Psoas muscle (tissue), 8 donors: ENCODE results near the gene MAML3. TPM values are rescaled to one million over a fixed set of nuclear protein-coding genes. Genes with fewer than 3 reads are reported as not detected.

Source experiments
- ATAC-seq, 4 donors: fragments of 200-7000 bp; cut with Tn5 transposase; one replicate each; pipeline ENCODE4 v1.9.1; 2020; ENCODE audit warnings: moderate library complexity in 3 of 4, mild to moderate bottlenecking in 2 of 4
- DNase-seq, 2 donors: peaks; one replicate each; pipeline ENCODE4 v3.0.0-alpha.2; 2020
- H3K27ac ChIP-seq: fragments of 200-600 bp; one replicate; pipeline ENCODE4 v1.8.0; 2022
- H3K27me3 ChIP-seq, 3 donors: fragments of 200-600 bp in 1 of 3; one replicate each; pipeline versions ENCODE4 v1.6.1 to v1.8.0; 2013 to 2022; ENCODE audit warnings: low read length in 2 of 3, mild to moderate bottlenecking in 2 of 3, moderate library complexity in 1 of 3; ENCODE audit not compliant: insufficient read depth in 3 of 3
- H3K36me3 ChIP-seq, 2 donors: fragments of 200-600 bp in 1 of 2; one replicate each; pipeline versions ENCODE4 v1.6.1 to v1.8.0; 2013 to 2022; ENCODE audit warnings: low read depth in 1 of 2, mild to moderate bottlenecking in 1 of 2, moderate library complexity in 1 of 2; ENCODE audit not compliant: insufficient read depth in 1 of 2
- H3K4me1 ChIP-seq: fragments of 200-600 bp; one replicate; pipeline ENCODE4 v1.8.0; 2022
- H3K4me3 ChIP-seq: fragments of 200-600 bp; one replicate; pipeline ENCODE4 v1.8.0; 2022; ENCODE audit warnings: mild to moderate bottlenecking
- H3K9me3 ChIP-seq: fragments of 200-600 bp; one replicate; pipeline ENCODE4 v1.8.0; 2022
- WGBS, 3 donors: extraction: QIAGEN DNeasy Blood & Tissue Kit; methylation state at CpG; one replicate each; pipeline versions ENCODE4 v1.1.6 to v1.1.7; 2013; 5-methylcytosine and 5-hydroxymethylcytosine counted together
- intact Hi-C, 2 donors: fragments of 100-400 bp; cut with DNase I; formaldehyde crosslinking; loops; one replicate each; pipeline versions ENCODE4 v1.11.0 to v1.14.2; 2022
- polyA plus RNA-seq, 3 donors: library from polyadenylated mRNA; stranded (reverse); fragments of 200-250 nt; gene quantifications; one replicate each; pipeline ENCODE4 v1.2.3, GENCODE V29; 2013
- total RNA-seq, 4 donors: library from RNA; stranded (reverse); fragmentation: NEBNext Ultra II Directional in 2 of 4; extraction: Animal tissue kit (Norgen Biotek cat#: 25700) in 2 of 4; gene quantifications; one replicate each; pipeline versions ENCODE4 v1.2.1 to v1.2.4, GENCODE V29; 2021 to 2023
- TF ChIP-seq, protein P1 (sequence below): fragments of 200-600 bp; IDR thresholded peaks from one replicate; pipeline ENCODE4 v1.8.0; 2022; ENCODE audit warnings: antibody characterized with exemption
- donor health status: healthy with polysubstance abuse.
- donor health status: DM: no; HTN: no; CAD: no; lungs with moderate emphysema.
- donor health status: Bipolar disorder and iron deficiency.
- donor health status: healthy.
- donor health status: DM: yes; HTN: yes; CAD: no.
- donor health status: DM: no; HTN: no; CAD: no.
- donor health status: DM: no; HTN: no; CAD: no.
- donor health status: DM: yes; HTN: yes; CAD: no.

MAML3 gene
- total and polyA plus RNA-seq, 7 donors: 0.43 to 2.7 (median 0.74) TPM

DNA sequence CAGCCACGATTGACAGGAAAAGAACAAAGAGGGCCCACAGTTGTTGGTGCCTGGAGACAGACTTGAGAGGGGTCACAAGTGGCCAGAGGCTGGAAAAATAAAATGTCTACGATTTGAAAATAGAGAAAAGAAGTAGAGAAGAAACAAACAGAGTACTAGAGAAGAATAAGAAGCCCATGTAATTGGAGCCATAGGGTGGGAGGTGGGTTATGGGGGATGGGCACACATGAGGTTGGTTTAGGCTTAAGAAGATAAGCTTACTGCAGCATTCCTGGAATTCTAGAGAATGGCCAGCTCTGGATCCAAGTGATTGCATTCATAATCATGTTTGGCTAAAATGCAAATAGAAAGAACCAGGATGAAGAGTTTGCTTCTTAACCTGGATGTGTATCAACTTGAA is 210.7 kb downstream of the MAML3 start:
- TF ChIP-seq, protein P1, sequence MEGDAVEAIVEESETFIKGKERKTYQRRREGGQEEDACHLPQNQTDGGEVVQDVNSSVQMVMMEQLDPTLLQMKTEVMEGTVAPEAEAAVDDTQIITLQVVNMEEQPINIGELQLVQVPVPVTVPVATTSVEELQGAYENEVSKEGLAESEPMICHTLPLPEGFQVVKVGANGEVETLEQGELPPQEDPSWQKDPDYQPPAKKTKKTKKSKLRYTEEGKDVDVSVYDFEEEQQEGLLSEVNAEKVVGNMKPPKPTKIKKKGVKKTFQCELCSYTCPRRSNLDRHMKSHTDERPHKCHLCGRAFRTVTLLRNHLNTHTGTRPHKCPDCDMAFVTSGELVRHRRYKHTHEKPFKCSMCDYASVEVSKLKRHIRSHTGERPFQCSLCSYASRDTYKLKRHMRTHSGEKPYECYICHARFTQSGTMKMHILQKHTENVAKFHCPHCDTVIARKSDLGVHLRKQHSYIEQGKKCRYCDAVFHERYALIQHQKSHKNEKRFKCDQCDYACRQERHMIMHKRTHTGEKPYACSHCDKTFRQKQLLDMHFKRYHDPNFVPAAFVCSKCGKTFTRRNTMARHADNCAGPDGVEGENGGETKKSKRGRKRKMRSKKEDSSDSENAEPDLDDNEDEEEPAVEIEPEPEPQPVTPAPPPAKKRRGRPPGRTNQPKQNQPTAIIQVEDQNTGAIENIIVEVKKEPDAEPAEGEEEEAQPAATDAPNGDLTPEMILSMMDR: no peak
- 47 to 71% (median 56%) methylated on average over 2 of the region's 2 CpGs for WGBS, 3 donors
- DNase-seq: no peak
- Histone ChIP-seq H3K27me3 (no peaks in the 10 kb centered on the region), H3K27ac (no peak overlapping the region), H3K4me1 (no peaks in the 10 kb centered on the region), H3K36me3 (no peaks in the 10 kb centered on the region), H3K9me3 (no peaks in the 10 kb centered on the region), H3K4me3 (no peak overlapping the region)
- intact Hi-C loops: no loop called here
- no peak for ATAC-seq

DNA sequence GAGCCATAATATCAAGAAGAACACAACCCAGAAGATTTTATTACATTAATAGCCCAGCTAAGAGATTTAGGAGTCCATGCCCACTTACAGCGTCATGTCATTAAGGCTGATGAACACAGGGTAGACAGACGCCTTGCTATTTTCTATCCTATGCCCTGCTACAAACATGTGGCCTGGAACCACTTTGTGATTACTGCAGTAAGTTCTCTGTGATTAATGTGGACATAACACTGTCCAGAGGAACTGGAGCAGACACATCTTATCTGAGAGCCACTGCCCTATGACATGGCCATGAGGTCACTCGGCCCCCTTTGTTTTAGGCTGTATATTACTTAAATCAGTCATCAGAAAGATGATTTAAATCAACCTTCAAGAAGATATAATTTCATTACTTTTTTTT is 211.7 kb downstream of the MAML3 start:
- Histone ChIP-seq H3K9me3 (no peaks in the 10 kb centered on the region), H3K27ac (no peak overlapping the region), H3K27me3 (no peaks in the 10 kb centered on the region), H3K4me3 (no peak overlapping the region), H3K4me1 (no peaks in the 10 kb centered on the region), H3K36me3 (no peaks in the 10 kb centered on the region)
- TF ChIP-seq, protein P1: no peak
- no peak for DNase-seq
- ATAC-seq: no peak
- WGBS, 3 donors: 85 to 87% (median 86%) methylated on average over 3 of the region's 3 CpGs
- intact Hi-C loops: no loop called here

DNA sequence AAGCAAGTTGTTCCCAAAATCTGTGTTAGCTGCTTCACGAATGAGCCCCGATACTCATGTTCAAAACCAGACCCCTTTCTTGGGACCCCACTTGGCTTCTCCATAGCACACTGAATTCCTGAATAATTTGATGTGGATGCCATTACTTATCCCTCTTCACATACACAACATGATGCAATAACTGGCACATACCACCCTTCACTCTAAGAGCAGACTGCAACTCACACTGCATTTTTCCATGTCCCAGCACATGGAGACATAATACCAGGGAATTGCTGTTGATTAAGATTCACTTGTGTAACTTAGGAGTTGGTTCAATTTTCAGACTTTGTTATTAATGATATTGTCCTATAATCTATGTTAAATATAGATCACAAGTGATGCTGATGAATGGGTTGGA is 213.4 kb downstream of the MAML3 start:
- Histone ChIP-seq H3K9me3 (no peaks in the 10 kb centered on the region), H3K4me1 (no peaks in the 10 kb centered on the region), H3K27me3 (no peaks in the 10 kb centered on the region), H3K4me3 (no peak overlapping the region), H3K36me3 (no peaks in the 10 kb centered on the region), H3K27ac (no peak overlapping the region)
- ATAC-seq: no peak
- TF ChIP-seq, protein P1: no peak
- 89 to 96% (median 96%) methylated on average over 2 of the region's 2 CpGs for WGBS, 3 donors
- intact Hi-C loops: no loop called here
- no peak for DNase-seq

DNA sequence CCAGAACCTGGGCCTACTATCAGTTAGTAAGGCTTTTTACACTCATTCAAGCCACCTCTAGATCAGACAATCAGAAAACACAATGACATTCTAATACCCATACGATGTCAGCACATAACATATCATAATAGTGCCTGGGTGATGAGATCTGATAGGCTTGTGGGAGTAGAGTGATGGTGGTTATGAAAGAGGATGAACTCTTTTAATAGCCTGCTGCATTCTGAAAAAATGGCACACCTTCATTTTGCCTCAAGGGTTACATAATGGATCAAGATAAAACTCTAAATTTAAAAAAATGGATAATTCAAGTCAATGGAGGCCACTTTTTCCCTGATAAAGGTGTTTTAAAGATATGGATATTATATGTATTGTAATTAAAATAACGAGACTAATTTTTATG is 215.6 kb downstream of the MAML3 start:
- no peaks in the 10 kb centered on the region for H3K9me3 ChIP-seq
- no peak for ATAC-seq
- no peak overlapping the region for H3K27ac ChIP-seq
- 94 to 97% (median 95%) methylated on average over 2 of the region's 2 CpGs for WGBS, 3 donors
- intact Hi-C loops: no loop called here
- TF ChIP-seq, protein P1: no peak
- no peaks in the 10 kb centered on the region for H3K4me1 ChIP-seq
- H3K36me3 ChIP-seq: no peaks in the 10 kb centered on the region
- no peak overlapping the region for H3K4me3 ChIP-seq
- no peaks in the 10 kb centered on the region for H3K27me3 ChIP-seq
- no peak for DNase-seq

DNA sequence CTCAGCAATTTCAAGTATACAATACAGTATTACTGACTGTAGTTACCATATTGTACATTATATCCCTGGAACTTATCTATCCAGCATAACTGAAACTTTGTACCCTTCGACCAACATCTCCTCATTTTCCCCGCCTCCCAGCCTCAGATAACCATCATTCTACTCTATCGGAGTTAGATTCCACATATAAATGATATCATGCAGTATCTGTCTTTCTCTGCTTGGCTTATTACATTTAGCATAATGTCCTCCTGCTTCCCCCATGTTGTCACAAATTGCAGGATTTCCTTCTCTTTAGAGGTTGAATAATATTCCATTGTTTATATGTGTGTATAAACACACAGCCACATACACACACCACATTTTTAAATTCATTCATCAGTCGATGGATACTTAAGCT is 218.1 kb downstream of the MAML3 start:
- TF ChIP-seq, protein P1: no peak
- 74 to 88% (median 83%) methylated on average over 4 of the region's 4 CpGs for WGBS, 3 donors
- H3K36me3 ChIP-seq: no peaks in the 10 kb centered on the region

More for the DNA sequence above, 218.1 kb downstream of the MAML3 start:
- no peak for DNase-seq
- no peaks in the 10 kb centered on the region for H3K27me3 ChIP-seq
- intact Hi-C loops: loop anchor here in 1 of 2 donors (2.0 kb wide), 1 partner anchor 23 kb away; no protein-coding TSS in a partner anchor
- H3K4me1 ChIP-seq: no peaks in the 10 kb centered on the region
- H3K27ac ChIP-seq: no peak overlapping the region
- no peaks in the 10 kb centered on the region for H3K9me3 ChIP-seq
- no peak overlapping the region for H3K4me3 ChIP-seq
- no peak for ATAC-seq
